Measurements from ENCODE around the gene CBLB. TPM values are rescaled to one million over a fixed set of nuclear protein-coding genes. Genes with fewer than 3 reads are reported as not detected.
"Not testable (repeated sequence)": the region's sequence is repeated elsewhere in the genome, so short reads cannot be mapped to it uniquely, and the experiment has no call there.

CBLB gene
- total RNA-seq, 1 experiment from 2014 or later: 10.9 TPM

DNA sequence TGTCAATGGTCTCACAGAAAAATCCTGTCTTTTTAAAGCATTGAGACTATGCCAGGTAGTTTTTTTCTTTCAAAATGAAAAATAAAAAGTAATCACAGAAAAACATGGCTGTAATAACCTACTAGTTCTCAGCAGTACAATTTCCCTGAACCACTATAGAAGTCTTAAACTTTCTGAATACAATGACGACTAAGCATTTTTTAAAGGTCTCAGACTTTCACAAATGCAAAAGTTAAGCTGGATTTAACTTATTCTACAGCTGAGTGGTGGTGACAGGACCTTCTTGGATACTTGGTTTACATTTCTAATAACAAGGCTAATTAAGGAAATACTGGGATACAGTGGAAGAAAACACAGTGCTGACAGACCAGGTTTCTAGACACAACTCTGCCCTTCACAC is 81.8 kb downstream of the CBLB start:
- no peak for DNase-seq (ENCODE audit: low read depth)

GRCh38 chr3:105786241-105786640 is 82.6 kb downstream of the CBLB start:
- no peak for DNase-seq (ENCODE audit: low read depth)

DNA sequence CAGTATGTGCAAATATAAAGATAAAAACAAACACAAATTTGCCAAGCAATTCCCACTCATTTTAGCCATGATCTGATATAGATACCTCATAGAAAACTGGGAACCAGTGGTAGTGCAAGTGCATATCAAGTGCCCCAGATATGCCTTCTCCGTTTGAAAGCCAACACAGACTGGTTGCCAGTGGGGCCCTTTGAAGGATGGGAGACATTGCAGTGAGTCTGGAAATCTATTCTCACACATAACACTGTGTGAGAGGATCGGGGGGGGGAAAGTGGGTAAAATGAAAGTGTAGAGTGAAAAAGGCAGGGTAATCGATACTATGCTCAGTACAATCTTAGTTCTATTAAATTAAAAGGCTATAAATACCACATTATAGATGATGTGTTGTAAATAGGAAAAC is 83.0 kb downstream of the CBLB start:
- no peak for DNase-seq (ENCODE audit: low read depth)

DNA sequence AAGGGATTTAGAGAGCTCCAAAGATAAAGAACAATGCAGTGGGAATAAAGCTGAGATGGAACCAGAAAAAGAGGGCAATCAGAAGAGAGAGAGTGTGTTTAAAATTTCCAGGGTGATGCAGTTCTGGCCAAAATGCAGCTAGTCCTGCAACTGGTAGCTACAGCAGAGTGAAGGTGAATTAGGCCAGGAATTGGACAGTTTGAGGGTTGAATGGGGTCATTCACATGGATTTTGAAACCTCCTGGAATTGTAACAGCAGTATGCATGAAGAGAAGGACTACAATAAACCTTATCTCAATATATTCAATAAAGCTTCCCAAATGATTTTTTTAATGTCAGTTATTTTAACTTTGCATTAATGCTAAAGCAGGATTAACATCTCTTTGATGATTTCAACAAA is 85.2 kb downstream of the CBLB start:
- no peak for DNase-seq (ENCODE audit: low read depth)

DNA sequence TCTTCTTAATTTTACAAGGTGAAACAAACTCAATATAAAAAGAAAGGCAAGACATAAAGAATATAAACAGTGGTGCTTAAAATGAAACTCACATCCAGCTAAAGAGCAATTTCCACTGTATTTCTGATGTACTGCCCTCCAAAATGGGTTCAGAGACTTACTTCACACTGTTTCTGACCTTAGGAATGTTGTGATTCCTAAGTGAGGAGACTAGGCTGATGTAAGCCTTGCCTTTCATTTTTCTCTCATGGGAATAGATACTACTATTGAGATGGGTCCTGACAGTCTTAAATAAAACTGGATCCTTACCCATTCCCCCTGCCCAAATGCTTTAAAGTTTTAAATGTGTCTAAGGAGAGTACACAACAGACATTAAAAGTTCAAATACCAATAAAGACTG is 86.9 kb downstream of the CBLB start:
- no peak for DNase-seq (ENCODE audit: low read depth)

DNA sequence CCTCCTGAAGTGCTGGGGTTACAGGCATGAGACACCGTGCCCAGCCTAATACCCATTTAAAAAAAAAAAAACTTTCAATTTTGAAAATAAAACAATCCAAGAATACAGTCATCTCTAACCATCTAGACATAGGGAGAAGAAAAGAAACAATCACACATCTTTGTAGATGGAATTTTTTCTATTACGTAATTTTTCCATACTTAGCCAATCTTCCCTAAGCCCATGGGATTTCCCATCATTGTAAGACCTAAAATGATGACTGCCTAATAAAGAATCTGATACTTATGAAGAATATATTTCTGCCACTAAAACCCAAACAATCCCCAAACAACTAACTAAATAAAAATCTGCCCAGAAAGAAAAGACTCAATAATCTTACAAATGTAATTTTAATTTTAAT is 88.7 kb downstream of the CBLB start:
- DNase-seq (ENCODE audit: low read depth): no peak

DNA sequence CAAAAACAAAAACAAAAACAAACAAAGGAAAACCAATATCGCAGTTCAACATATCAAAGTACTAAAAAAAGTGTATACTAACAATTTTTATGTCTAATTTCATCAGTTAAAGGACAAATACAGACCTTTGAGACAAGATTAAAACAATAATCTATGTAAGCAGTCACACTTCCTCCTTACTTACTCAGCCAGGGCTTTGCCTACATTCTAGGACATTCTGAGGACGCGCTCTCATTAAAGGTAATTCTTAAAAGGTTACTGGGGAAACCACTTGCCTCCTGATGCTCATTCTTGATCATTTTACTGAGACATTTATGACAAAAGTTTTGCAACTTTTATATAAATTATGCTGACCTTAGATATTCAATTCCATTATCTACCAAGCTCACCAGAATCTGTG is 93.4 kb downstream of the CBLB start:
- DNase-seq (ENCODE audit: low read depth): no peak

DNA sequence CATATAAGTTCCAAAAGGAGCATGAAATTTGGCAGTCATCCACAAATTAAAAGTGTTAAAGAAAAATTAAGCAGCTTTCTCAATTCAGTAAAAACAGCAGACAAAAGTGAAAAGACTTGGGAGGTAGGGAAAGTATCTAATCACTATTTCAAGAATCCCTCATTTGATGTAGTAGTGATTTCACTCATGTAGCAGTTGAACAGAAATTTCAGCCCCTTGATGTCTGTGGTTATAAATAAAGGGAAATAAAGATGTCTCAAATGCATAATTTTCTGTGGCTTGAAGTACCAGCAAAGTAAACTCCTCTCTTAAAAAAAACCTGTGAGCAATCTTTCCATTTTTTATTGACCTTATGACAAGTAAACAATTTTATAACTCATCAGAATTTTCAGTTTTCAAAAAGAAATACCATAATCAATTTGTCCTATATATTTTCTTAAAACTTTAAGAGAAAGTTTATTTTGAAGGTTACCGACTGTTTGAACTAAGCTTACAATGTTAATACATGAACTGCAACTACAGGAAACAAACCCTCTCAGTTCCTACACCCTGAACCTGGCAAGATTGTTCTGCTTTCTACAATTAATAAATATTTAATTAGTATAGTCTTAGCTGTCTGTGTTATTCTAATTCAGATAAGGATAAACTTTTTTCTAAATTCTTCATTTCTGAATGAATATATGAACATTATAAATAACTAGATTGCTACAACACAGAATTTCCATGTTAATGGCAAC is 94.2 kb downstream of the CBLB start:
- DNase-seq (ENCODE audit: low read depth): no peak

DNA sequence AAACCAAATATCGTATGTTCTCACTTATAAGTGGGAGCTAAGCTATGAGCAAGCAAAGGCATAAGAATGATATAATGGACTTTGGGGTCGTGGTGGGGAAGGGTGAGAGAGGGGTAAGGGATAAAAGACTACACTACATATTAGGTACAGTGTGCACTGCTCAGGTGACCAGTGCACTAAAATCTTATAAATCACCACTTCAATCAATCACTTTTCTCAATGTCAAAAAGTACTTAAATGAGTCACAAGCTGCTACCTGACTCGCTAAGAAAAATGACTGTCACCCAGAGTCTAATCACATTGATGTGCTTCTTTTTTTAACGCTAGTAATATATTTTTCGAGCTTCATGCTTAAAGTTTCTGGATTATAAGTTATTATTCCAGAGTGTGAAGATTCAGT is 95.5 kb downstream of the CBLB start:
- DNase-seq (ENCODE audit: low read depth): no peak

- DNase-seq (ENCODE audit: low read depth): no peak
These were observed 96.2 kb downstream of the CBLB start for GRCh38 chr3:105772635-105773034.

- no peak for DNase-seq (ENCODE audit: low read depth)
These were observed 97.4 kb downstream of the CBLB start for GRCh38 chr3:105771392-105771791.

- no peak for DNase-seq (ENCODE audit: low read depth)
These were observed 98.4 kb downstream of the CBLB start for GRCh38 chr3:105770410-105770809.

DNA sequence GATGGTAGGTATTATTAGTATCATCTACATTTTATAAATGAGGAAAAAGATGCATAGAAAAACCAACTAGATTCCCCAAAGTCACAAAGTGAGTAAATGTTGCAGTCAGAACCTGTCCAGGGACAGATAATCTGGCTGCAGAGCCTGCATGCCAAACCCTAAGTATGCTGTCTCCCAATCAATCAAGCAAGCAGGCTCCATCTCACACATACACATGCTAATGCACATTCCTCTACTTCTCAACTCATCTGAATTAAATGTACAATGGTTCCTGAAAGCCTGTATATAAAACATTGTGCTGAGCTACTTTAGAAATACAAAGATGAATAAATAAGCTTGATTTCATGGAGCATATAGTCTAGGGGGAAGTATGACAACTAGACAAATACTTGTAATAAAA is 101.0 kb downstream of the CBLB start:
- DNase-seq (ENCODE audit: low read depth): no peak

- no peak for DNase-seq (ENCODE audit: low read depth)
These were observed 101.6 kb downstream of the CBLB start for GRCh38 chr3:105767216-105767615.

GRCh38 chr3:105765308-105765639 is 103.5 kb downstream of the CBLB start:
- DNase-seq (ENCODE audit: low read depth): no peak

DNA sequence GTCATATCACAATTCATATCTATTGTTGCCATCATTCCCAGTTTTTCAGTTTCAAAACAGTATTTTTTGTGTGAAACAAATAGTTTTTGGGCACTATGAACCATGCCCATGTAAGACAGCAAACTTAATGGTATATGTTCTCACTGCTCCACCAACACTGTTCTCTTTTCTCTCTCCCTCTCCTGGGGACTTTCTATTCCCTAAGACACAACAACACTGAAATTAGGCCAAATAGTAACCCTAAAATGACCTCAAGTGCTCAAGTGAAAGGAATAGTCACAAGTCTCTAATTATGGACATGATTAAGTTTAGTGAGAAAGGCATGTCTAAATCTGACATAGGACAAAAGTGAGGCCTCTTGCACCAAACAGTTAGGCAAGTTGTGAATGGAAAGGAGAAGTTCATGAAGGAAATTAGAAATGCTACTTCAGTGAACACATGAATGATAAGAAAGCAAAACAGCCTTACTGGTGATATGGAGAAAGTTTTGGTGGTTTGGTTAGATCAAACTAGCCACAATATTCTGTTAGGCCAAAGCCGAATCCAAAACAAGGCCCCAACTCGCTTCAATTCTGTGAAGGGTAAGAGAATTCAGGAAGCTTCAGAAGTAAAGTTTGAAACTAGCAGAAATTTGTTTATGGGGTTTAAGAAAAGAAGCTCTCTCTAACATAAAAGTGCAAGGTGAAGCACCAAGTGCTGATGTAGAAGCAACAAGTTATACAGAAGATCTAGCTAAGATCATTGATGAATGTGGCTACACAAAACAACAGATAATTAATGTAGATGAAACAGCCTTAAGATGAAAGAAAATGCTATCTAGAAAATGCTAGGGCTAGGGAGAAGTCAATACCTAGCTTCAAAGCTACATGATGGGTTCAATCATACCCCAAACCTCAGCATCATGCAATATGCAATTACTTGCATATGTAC is 104.2 kb downstream of the CBLB start:
- no peak for DNase-seq (ENCODE audit: low read depth)

- DNase-seq (ENCODE audit: low read depth): no peak
These were observed 105.2 kb downstream of the CBLB start for GRCh38 chr3:105763659-105764036.

GRCh38 chr3:105762749-105763658 is 105.8 kb downstream of the CBLB start:
- DNase-seq (ENCODE audit: low read depth): no peak

DNA sequence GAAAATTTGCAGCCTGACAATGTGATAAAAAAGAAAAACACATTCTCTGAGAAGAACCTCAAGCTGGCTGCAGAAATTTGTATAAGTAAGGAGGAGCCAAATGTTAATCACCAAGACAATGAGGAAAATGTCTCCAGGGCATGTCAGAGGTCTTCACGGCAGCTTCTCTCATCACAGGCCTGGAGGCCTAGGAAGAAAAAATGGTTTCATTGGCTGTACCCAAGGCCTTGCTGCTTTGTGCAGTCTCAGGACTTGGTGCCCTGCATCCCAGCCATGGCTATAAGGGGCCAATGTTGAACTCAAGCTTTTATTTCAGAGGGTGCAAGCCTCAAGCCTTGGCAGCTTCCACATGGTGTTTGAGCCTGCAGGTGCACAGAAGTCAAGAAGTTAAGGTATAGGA is 106.6 kb downstream of the CBLB start:
- DNase-seq (ENCODE audit: low read depth): not testable (repeated sequence)

- DNase-seq (ENCODE audit: low read depth): no peak
These were observed 109.3 kb downstream of the CBLB start for GRCh38 chr3:105759442-105760078.

DNA sequence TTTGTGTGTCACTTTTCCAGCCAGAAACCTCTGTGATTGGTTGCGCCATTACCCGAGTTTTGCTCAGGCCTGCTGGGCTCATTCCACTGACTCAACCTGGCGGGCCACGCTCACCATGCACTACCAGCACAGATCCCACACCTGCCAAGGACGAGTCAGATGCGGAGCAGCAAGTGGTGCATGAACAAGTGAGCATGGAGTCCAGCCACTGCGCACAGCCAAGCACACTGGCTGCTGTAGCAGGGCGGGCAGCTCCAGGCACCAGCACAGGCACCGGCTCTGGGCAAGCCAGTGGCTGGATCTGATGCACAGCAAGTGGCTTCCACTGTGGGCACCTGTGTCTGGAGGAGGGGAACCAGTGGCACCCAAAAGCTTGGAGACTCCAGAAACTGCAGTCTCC is 110.4 kb downstream of the CBLB start:
- DNase-seq (ENCODE audit: low read depth): no peak

All from Daoy (cell line).